ENCODE results near the gene DSCAM.

DNA sequence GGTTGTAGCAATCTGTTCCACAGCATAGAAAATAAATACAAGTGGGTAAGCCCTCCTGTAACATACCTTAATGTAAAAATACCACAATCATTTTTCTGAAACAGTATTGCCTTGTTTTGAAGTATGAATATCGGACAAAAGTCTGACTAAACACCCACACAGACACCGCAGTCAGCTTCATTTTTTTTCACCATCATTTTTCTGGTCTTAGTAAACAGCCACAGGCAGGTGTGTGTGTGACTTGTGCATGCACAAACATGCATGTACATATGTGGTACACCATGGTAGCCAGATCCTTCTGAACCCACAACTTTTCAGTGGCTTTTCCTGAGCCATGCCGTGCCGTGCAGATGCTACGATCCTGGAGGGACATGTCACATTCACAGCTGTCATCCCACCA lies 718.1 kb downstream of the DSCAM start:
- TF ChIP-seq, protein P1, sequence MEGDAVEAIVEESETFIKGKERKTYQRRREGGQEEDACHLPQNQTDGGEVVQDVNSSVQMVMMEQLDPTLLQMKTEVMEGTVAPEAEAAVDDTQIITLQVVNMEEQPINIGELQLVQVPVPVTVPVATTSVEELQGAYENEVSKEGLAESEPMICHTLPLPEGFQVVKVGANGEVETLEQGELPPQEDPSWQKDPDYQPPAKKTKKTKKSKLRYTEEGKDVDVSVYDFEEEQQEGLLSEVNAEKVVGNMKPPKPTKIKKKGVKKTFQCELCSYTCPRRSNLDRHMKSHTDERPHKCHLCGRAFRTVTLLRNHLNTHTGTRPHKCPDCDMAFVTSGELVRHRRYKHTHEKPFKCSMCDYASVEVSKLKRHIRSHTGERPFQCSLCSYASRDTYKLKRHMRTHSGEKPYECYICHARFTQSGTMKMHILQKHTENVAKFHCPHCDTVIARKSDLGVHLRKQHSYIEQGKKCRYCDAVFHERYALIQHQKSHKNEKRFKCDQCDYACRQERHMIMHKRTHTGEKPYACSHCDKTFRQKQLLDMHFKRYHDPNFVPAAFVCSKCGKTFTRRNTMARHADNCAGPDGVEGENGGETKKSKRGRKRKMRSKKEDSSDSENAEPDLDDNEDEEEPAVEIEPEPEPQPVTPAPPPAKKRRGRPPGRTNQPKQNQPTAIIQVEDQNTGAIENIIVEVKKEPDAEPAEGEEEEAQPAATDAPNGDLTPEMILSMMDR (IDR thresholded peaks at IDR 0.05): no peak
- no peak for TF ChIP-seq EZH2 (IDR thresholded peaks at IDR 0.05; ENCODE audit: borderline replicate concordance, insufficient read depth, low read depth, low read length, poor library complexity, severe bottlenecking)
